ENCODE measurements around the gene DNASE2.
A peak's percentile ranks its signal among the peaks of the same experiment; 100 is the strongest.

DNASE2 gene

GRCh38 chr19:12836529-12836863, 44.8 kb downstream of the DNASE2 start:
- no peak overlapping the region for H3K4me3 ChIP-seq (ENCODE audit: low read depth, low read length)
- TF ChIP-seq, protein P1, sequence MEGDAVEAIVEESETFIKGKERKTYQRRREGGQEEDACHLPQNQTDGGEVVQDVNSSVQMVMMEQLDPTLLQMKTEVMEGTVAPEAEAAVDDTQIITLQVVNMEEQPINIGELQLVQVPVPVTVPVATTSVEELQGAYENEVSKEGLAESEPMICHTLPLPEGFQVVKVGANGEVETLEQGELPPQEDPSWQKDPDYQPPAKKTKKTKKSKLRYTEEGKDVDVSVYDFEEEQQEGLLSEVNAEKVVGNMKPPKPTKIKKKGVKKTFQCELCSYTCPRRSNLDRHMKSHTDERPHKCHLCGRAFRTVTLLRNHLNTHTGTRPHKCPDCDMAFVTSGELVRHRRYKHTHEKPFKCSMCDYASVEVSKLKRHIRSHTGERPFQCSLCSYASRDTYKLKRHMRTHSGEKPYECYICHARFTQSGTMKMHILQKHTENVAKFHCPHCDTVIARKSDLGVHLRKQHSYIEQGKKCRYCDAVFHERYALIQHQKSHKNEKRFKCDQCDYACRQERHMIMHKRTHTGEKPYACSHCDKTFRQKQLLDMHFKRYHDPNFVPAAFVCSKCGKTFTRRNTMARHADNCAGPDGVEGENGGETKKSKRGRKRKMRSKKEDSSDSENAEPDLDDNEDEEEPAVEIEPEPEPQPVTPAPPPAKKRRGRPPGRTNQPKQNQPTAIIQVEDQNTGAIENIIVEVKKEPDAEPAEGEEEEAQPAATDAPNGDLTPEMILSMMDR (IDR thresholded peaks at IDR 0.05; ENCODE audit: low read depth, low read length, missing control alignments): no peak
- no peak for DNase-seq (ENCODE audit: low read depth)

GRCh38 chr19:12834976-12835757, 46.1 kb downstream of the DNASE2 start:
- H3K4me3 ChIP-seq (ENCODE audit: low read depth, low read length): no peak overlapping the region
- no peak for DNase-seq (ENCODE audit: low read depth)

GRCh38 chr19:12834566-12834943, 46.7 kb downstream of the DNASE2 start, which contains the start of gene RTBDN:
TSS of gene RTBDN (minus strand) at chr19:12834579. CDS start at chr19:12829979, 4,600 bp downstream.
- DNase-seq (ENCODE audit: low read depth): no peak
- peak within 1 kb of the TSS; percentile 40 for H3K4me3 ChIP-seq (ENCODE audit: low read depth, low read length)
- TF ChIP-seq, protein P1 (IDR thresholded peaks at IDR 0.05; ENCODE audit: low read depth, low read length, missing control alignments): no peak

More at GRCh38 chr19:12834976-12835757, 46.1 kb downstream of the DNASE2 start:
- TF ChIP-seq, protein P1 (IDR thresholded peaks at IDR 0.05; ENCODE audit: low read depth, low read length, missing control alignments): no peak

DNA sequence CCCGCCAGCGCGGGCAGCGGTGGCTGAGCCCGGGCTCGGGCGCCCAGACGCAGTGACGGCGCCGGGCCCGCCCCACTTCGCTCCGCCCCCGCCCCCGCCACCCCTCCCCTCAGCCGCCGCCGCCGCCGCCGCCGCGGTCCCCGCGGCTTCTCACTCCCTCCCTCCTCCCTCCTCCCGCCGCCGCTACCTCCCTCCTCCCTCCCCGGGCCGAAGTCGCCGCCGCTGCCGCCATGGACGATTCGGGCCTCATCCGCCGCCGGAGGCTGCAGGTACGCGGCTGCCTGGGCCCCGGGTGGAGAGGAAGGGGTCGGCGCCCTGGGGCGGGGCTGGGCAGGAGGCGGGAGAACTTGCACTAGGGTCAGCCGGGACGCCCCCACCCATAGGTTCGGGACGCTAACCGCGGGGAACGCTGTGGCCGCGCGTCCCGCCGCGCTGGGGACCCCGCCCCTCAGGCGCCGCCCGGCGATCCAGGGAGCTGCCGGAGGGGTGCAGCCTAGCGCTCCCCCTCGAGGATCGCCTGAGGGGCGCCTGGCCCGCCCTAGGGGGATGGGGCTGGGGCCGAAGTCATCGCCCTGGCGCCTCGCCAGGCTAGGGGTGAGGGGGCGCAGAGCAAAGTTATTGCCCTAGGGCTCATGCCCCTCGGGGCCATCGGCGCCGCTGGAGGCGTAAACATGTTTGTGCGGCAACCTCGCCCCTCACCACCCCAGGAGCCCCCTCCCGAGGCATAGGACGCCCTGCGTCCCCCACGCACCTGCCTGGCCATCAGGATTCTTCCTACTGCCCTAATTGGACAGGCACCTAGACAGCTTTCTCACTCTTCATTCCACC, 47.3 kb downstream of the DNASE2 start:
- H3K4me3 ChIP-seq (ENCODE audit: low read depth, low read length): peak overlapping the region; percentile 40
- TF ChIP-seq, protein P1 (IDR thresholded peaks at IDR 0.05; ENCODE audit: low read depth, low read length, missing control alignments): peak; percentile 4
- DNase-seq (ENCODE audit: low read depth): no peak

DNA sequence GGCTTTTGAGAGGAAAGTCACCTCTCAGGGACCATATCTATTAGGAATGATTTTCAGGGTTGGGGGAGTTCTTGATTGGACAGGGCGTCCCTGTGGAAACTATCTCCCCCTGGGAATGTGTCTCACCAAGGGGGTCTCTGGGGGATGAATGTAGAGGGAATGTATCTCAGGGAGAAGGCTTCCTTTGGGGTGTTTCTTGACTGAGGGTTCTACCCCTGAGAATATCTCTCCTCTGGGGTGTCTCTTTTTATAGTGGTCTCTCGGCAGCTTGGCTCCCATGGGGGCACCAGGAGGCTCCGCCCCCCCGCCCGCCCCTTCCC, 47.9 kb downstream of the DNASE2 start:
- no peak overlapping the region for H3K4me3 ChIP-seq (ENCODE audit: low read depth, low read length)
- TF ChIP-seq, protein P1 (IDR thresholded peaks at IDR 0.05; ENCODE audit: low read depth, low read length, missing control alignments): no peak
- no peak for DNase-seq (ENCODE audit: low read depth)

- TF ChIP-seq, protein P1 (IDR thresholded peaks at IDR 0.05; ENCODE audit: low read depth, low read length, missing control alignments): no peak
- H3K4me3 ChIP-seq (ENCODE audit: low read depth, low read length): no peak overlapping the region
- DNase-seq (ENCODE audit: low read depth): no peak
These were observed 52.8 kb downstream of the DNASE2 start for GRCh38 chr19:12828494-12828893.

Measured in GM12864 (cell line).